VCaP (cell line): Measurements from ENCODE around the gene NEDD4.
"Not testable (repeated sequence)": the region's sequence is repeated elsewhere in the genome, so short reads cannot be mapped to it uniquely, and the experiment has no call there.

Source experiments
- H3K27ac ChIP-seq: fragments of 450-650 bp; 2 replicates; pipeline ENCODE4 v1.5.1; 2017
- TF ChIP-seq, protein P1 (sequence below): fragments of 450-650 bp; conservative IDR thresholded peaks from 2 replicates; pipeline ENCODE4 v1.5.1; 2017; ENCODE audit warnings: mild to moderate bottlenecking, moderate library complexity

NEDD4 gene

DNA sequence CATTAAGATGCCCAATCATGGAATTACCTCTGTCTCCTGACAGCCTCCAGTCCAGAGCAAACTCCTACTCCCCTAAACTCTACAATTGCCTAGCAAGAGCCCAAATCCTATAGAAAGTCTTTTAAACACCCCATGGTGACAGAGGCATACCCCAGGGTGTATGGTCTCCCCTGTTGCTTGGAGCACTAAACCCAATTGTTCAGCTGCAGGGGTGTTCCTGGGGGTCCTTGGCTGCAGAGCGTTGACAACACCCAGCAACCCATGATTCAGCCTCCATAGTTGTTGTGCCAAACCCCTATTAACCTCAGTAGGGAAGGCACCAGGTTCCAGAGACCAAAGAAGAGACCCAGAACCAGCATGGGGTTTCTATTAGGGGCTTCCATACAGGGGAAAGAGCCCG lies 41.8 kb upstream of the NEDD4 start:
- no peak overlapping the region for H3K27ac ChIP-seq
- TF ChIP-seq, protein P1, sequence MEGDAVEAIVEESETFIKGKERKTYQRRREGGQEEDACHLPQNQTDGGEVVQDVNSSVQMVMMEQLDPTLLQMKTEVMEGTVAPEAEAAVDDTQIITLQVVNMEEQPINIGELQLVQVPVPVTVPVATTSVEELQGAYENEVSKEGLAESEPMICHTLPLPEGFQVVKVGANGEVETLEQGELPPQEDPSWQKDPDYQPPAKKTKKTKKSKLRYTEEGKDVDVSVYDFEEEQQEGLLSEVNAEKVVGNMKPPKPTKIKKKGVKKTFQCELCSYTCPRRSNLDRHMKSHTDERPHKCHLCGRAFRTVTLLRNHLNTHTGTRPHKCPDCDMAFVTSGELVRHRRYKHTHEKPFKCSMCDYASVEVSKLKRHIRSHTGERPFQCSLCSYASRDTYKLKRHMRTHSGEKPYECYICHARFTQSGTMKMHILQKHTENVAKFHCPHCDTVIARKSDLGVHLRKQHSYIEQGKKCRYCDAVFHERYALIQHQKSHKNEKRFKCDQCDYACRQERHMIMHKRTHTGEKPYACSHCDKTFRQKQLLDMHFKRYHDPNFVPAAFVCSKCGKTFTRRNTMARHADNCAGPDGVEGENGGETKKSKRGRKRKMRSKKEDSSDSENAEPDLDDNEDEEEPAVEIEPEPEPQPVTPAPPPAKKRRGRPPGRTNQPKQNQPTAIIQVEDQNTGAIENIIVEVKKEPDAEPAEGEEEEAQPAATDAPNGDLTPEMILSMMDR = no peak

- TF ChIP-seq, protein P1 = no peak
- H3K27ac ChIP-seq = no peak overlapping the region
Observed at GRCh38 chr15:56034514-56034913, 41.1 kb upstream of the NEDD4 start.

DNA sequence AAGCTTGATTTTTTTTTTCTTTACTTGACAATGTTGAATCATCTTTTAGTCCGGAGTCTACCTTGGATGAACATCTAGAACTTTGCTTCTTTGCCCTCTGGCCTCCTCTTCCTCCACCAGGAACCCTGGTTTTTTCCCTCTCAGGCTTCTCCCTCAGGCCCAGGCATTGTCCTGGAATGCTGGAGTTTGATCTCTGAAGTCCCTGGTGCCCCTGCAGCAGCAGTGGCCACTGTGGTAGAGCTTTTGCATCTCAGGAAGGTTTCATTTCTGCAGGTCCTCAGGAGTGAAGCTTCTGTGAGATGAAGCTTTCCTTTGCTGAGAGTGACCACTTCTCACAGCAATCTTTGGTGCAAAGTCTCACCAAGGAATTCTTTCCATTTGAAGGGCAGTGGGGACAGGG lies 39.0 kb upstream of the NEDD4 start:
- TF ChIP-seq, protein P1 = no peak
- H3K27ac ChIP-seq = no peak overlapping the region

DNA sequence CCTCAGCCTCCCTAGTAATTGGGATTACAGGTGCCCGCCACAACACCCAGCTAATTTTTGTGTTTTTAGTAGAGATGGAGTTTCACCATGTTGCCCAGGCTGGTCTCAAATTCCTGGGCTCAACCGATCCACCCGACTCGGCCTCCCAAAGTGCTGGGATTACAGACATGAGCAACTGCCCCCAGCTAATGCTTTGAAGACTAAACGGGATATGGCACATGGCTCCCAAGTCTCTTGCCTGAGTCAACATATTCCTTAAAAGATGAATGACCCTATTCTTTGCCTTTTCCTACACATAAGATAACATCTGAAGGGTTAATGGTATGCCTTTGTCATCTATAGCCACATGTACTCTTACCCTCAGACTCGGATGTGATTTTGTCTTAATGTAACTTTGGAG lies 38.4 kb upstream of the NEDD4 start:
- no peak overlapping the region for H3K27ac ChIP-seq
- TF ChIP-seq, protein P1 = no peak

DNA sequence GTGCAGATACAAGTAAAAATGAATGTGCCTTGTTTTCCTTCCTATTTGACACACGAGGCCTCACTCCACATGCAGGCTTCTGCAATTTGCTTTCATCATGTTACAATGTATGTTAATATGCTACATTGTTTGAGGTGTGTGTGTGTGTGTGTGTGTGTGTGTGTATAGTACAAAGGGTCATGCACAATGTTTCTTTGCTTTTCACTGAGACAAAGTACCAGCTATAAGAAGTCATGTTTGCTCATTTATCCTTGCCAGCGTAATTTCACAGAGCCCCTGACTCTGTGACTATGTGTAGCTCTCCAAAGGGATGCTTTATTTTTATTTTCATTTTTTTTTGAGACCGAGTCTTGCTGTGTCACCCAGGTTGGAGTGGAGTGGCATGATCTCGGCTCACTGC lies 38.0 kb upstream of the NEDD4 start:
- TF ChIP-seq, protein P1 = no peak
- H3K27ac ChIP-seq = no peak overlapping the region

DNA sequence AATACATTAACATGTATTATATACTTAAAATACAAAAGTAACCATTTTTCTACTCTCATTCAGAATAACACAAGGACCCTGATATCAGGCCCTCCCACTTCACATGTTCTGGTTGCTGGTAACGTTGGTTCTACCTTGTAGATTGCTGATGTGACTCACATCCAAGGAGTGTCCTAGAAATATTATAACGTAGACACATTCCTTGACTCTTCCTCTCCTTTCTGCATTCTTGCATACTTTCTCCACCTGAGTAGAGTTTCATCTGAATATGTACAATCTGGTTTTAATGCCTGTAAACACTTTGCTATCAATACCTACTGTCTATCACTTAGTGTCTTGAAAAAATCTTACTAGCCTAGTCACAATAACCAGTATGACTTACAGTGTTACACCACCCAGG lies 35.0 kb upstream of the NEDD4 start:
- no peak overlapping the region for H3K27ac ChIP-seq
- TF ChIP-seq, protein P1 = no peak

DNA sequence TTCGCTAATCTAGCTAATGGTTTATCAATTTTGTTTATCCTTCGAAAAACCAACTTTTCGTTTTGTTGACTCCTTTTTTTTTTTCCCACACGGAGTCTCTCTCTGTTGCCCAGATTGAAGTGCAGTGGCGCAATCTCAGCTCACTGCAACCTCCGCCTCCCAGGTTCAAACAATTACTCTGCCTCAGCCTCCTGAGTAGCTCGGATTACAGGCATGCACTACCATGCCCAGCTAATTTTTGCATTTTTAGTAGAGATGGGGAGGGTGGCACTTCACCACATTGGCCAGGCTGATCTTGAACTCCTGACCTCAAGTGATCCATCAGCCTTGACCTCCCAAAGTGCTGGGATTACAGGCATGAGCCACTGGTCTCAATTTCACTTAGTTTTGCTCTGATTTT lies 29.7 kb upstream of the NEDD4 start:
- H3K27ac ChIP-seq = not testable (repeated sequence)

GRCh38 chr15:56019819-56020486 lies 26.5 kb upstream of the NEDD4 start:
- TF ChIP-seq, protein P1 = no peak
- H3K27ac ChIP-seq = no peak overlapping the region
